ENCODE results near the gene RHOG.

DNA sequence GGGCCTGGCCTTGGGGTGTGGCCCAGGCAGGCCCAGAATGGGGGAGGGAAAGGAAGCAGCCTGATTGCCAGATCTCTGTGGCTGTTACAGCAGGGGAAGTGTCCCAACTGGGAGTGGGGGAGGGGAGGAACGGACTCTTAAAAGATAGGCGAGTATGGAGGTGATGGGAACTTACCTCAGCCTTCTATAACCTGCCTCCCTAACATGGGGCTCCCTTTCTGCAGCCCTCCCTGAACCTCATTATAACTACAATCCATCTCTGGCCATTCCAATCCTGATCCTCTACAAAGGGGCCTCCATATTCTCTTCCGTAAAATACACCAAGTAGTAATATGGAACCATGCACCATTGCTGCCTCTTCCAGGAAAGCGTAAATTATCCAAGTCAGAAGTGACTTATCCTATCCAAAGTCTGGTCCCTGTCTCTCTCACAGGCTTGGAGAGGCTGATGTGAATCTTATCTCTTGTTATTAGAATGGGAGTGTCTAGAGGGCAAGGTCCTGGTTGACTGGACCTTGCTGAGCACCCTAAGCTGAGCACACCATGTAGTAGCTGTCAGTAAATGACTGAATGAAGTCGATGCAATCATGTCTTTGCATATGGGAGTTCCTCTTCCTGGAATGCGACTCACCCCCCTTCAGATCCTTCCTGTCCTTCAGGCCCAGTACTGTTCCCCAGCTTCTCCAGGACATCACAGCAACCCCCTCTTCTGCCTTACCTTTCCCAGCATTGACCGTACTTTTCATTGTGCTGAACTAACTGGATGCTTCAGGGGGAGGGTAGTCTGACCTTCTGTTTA is 5.9 kb downstream of the RHOG start:
- TF ChIP-seq, protein P1, sequence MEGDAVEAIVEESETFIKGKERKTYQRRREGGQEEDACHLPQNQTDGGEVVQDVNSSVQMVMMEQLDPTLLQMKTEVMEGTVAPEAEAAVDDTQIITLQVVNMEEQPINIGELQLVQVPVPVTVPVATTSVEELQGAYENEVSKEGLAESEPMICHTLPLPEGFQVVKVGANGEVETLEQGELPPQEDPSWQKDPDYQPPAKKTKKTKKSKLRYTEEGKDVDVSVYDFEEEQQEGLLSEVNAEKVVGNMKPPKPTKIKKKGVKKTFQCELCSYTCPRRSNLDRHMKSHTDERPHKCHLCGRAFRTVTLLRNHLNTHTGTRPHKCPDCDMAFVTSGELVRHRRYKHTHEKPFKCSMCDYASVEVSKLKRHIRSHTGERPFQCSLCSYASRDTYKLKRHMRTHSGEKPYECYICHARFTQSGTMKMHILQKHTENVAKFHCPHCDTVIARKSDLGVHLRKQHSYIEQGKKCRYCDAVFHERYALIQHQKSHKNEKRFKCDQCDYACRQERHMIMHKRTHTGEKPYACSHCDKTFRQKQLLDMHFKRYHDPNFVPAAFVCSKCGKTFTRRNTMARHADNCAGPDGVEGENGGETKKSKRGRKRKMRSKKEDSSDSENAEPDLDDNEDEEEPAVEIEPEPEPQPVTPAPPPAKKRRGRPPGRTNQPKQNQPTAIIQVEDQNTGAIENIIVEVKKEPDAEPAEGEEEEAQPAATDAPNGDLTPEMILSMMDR (IDR thresholded peaks at IDR 0.05) = no peak
- no peak for TF ChIP-seq POLR2A (IDR thresholded peaks at IDR 0.05)

Data from stomach (tissue), 4 donors.